ENCODE results near the gene FUZ. TPM values are rescaled to one million over a fixed set of nuclear protein-coding genes. Genes with fewer than 3 reads are reported as not detected.

Gene FUZ
- total and polyA plus RNA-seq, 2 of the 8 experiments (the other 6 are each of a cell fraction or from before 2014, with no cell fraction given) = 28.4 to 33.9 TPM

DNA sequence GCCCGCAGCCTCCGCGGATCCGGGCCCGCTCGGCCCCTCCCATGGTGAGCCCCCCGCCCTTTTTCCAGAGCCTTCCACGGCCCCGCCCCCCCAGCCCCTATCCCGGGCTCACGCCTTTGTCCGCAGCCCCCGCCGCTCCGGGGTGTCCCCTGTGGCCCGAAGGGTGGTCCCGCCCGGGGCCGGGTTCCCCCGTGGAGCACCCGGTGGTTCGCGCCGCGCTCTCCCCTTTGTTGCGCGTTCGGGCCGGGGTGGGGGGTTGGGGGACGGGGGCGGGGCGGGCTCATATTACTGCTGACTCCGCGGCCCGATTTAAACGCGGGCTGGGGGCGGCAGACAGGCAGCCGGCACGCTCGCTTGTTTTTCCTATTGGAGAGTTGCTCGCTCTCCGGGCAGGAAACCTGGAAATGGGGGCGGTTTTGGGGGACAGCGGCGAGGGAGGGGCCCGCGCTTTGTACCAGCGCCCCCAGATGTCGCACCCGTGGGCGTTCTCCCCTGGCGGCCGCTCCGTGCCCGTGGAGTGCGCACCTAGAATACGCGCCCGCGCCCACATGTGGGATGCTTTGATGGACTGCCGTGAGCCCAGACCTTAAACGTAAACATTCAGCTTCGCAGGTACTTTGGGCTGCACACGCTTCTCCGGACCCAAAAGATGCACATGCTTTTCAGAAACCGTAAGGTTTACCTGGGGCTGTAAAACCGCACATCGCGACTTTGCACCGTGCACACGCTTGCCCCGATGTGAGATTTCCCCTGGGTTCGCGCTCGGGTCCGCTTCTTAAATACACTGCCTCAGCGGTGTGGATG is 38.6 kb upstream of the FUZ start:
- ChIA-PET CTCF (ENCODE audit: partially characterized antibody) (interaction anchor here (0.7 to 1.2 kb wide), 2 partner anchors 39 to 51 kb away, joined by 3 read pairs; no protein-coding TSS in a partner anchor), POLR2A (ENCODE audit: partially characterized antibody) (interaction anchor here (1.1 to 12.4 kb wide), 24 partner anchors 7 to 167 kb away, joined by 3 to 247 read pairs (median 6); partner anchors contain the start of genes ADM5, AP2A1, ATF5 and CPT1C)
- no peak overlapping the region for H2BK120ac ChIP-seq (replicated peaks; ENCODE audit: low read depth, low read length)
- H4K5ac ChIP-seq (ENCODE audit: insufficient read length, low read depth, low read length) = peak overlapping the region; percentile 45
- no peak overlapping the region for H2AK5ac ChIP-seq (ENCODE audit: low read depth, low read length)
- H3K4ac ChIP-seq (replicated peaks; ENCODE audit: insufficient read length, low read depth, low read length) = no peak overlapping the region
- peak in 1 of 2 experiments; percentile 69 for DNase-seq (ENCODE audit: low read depth in 1 of 2, low spot score in 2 of 2)
- no peaks in the 10 kb centered on the region; a peak in 1 of 7 replicates for H3K27me3 ChIP-seq (replicated peaks in 1 of 4; ENCODE audit: control insufficient read depth in 3 of 4, extremely low read depth in 1 of 4, insufficient read depth in 3 of 4, low read length in 3 of 4)
- no peak for FAIRE-seq
- H4K20me1 ChIP-seq (replicated peaks in 1 of 2; ENCODE audit: control insufficient read depth in 1 of 2, insufficient read depth in 2 of 2, low read length in 2 of 2) = peaks cover 31 to 42% of the 10 kb centered on the region in 2 experiments
- H3K79me1 ChIP-seq (ENCODE audit: low read depth, low read length) = peaks cover 18% of the 10 kb centered on the region
- H3K79me2 ChIP-seq (ENCODE audit: control insufficient read depth in 1 of 2, insufficient read depth in 2 of 2, low read length in 2 of 2) = peaks cover 17 to 28% of the 10 kb centered on the region in 2 experiments
- H3K4me2 ChIP-seq (ENCODE audit: insufficient read depth in 1 of 2, low read depth in 2 of 2, low read length in 2 of 2) = peak overlapping the region; percentile 84 to 98
- no peaks in the 10 kb centered on the region for H3K9me3 ChIP-seq (ENCODE audit: insufficient read depth in 2 of 2, low read depth in 1 of 2, low read length in 1 of 2)
- no peak overlapping the region for H3K14ac ChIP-seq (ENCODE audit: insufficient read length)
- H3K18ac ChIP-seq (ENCODE audit: extremely low read depth, low read length) = no peak overlapping the region; the same call in none of the 2 replicates
- H3K36me3 ChIP-seq (ENCODE audit: control insufficient read depth in 2 of 4, insufficient read depth in 4 of 4, low read length in 3 of 4) = peaks cover 0 to 31% (median 11%) of the 10 kb centered on the region in 4 experiments; a peak in 6 of 8 replicates
- peaks cover 10% of the 10 kb centered on the region; the same call in 1 of the 2 replicates for H3K23me2 ChIP-seq (ENCODE audit: low read depth, low read length)
- H2BK20ac ChIP-seq (ENCODE audit: low read length) = no peak overlapping the region
- no peak overlapping the region for H3K56ac ChIP-seq (replicated peaks; ENCODE audit: insufficient read length, low read depth, low read length)
- peak overlapping the region; percentile 70 to 98 (median 83); a peak in 6 of 7 replicates for H3K9ac ChIP-seq (replicated peaks in 1 of 4; ENCODE audit: extremely low read depth in 1 of 4, low read depth in 3 of 4, low read length in 3 of 4)
- peak overlapping the region; percentile 87; the same call in 1 of the 2 replicates for H4K8ac ChIP-seq (ENCODE audit: extremely low read depth, insufficient read depth, low read length)
- H2AFZ ChIP-seq (ENCODE audit: low read length) = no peak overlapping the region
- no peak overlapping the region for H2BK15ac ChIP-seq (ENCODE audit: low read length)
- H2BK5ac ChIP-seq (ENCODE audit: low read depth, low read length) = no peak overlapping the region
- no peak overlapping the region for H3K23ac ChIP-seq (ENCODE audit: insufficient read length)
- no peak overlapping the region for H2BK12ac ChIP-seq (ENCODE audit: low read depth, low read length)
- H3K4me1 ChIP-seq (replicated peaks in 1 of 4; ENCODE audit: control insufficient read depth in 3 of 4, insufficient read depth in 4 of 4, low read length in 3 of 4) = peaks cover 3 to 9% (median 6%) of the 10 kb centered on the region in 4 experiments
- H3K4me3 ChIP-seq (ENCODE audit: extremely low read depth in 1 of 4, insufficient read depth in 2 of 4, low read depth in 3 of 4, low read length in 4 of 4) = peak overlapping the region; percentile 62 to 88 (median 80)
- peak overlapping the region; percentile 87; the same call in 1 of the 2 replicates for H3K27ac ChIP-seq (ENCODE audit: low read depth, low read length)
- WGBS, 2 experiments (ENCODE audit: extremely low coverage in 1 of 2, insufficient coverage in 1 of 2, insufficient read length in 1 of 2, insufficient replicate concordance in 2 of 2, low coverage in 1 of 2, low lambda C conversion rate in 2 of 2, missing lambda C conversion rate in 1 of 2) = 10% methylated on average over 35 of the region's 78 CpGs; no CpG with 5 or more reads in 1 of the 2 experiments
- no peak overlapping the region for H4K91ac ChIP-seq (replicated peaks; ENCODE audit: insufficient read length, low read length)
- TF ChIP-seq ASH2L (IDR thresholded peaks at IDR 0.05; ENCODE audit: low read length) (peak; percentile 41), RNF2 (IDR thresholded peaks at IDR 0.05; ENCODE audit: borderline replicate concordance, low read depth, low read length, missing control alignments, poor library complexity, severe bottlenecking) (no peak), KDM5A (IDR thresholded peaks at IDR 0.05; ENCODE audit: low read length) (no peak), RXRA (IDR thresholded peaks at IDR 0.05; ENCODE audit: insufficient read depth, low read depth, low read length) (no peak), SIN3A (conservative IDR thresholded peaks at IDR 0.05 in 1 of 2, IDR thresholded peaks at IDR 0.05 in 1 of 2; ENCODE audit: low read depth in 1 of 2, low read length in 2 of 2) (peak in 1 of 2 experiments; percentile 40; a peak in 1 of 4 replicates), SRF (IDR thresholded peaks at IDR 0.05; ENCODE audit: low read depth, low read length) (no peak)
- TF ChIP-seq, protein P1, sequence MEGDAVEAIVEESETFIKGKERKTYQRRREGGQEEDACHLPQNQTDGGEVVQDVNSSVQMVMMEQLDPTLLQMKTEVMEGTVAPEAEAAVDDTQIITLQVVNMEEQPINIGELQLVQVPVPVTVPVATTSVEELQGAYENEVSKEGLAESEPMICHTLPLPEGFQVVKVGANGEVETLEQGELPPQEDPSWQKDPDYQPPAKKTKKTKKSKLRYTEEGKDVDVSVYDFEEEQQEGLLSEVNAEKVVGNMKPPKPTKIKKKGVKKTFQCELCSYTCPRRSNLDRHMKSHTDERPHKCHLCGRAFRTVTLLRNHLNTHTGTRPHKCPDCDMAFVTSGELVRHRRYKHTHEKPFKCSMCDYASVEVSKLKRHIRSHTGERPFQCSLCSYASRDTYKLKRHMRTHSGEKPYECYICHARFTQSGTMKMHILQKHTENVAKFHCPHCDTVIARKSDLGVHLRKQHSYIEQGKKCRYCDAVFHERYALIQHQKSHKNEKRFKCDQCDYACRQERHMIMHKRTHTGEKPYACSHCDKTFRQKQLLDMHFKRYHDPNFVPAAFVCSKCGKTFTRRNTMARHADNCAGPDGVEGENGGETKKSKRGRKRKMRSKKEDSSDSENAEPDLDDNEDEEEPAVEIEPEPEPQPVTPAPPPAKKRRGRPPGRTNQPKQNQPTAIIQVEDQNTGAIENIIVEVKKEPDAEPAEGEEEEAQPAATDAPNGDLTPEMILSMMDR (IDR thresholded peaks at IDR 0.05; ENCODE audit: control extremely low read depth in 1 of 3, insufficient read depth in 1 of 3, low read depth in 1 of 3, low read length in 3 of 3) = no peak

Data from H1 (cell line).